ENCODE results near the gene ARHGAP23.
"Not testable (repeated sequence)": the region's sequence is repeated elsewhere in the genome, so short reads cannot be mapped to it uniquely, and the experiment has no call there.

- TF ChIP-seq TAF1, POLR2AphosphoS5, POLR2A, POU2F2 (IDR thresholded peaks at IDR 0.05; ENCODE audit: low read depth, low read length): not testable (repeated sequence)
These were observed 75.1 kb downstream of the ARHGAP23 start for GRCh38 chr17:38503286-38503913.
